Measurements from ENCODE around the gene PCID2.

Gene PCID2

DNA sequence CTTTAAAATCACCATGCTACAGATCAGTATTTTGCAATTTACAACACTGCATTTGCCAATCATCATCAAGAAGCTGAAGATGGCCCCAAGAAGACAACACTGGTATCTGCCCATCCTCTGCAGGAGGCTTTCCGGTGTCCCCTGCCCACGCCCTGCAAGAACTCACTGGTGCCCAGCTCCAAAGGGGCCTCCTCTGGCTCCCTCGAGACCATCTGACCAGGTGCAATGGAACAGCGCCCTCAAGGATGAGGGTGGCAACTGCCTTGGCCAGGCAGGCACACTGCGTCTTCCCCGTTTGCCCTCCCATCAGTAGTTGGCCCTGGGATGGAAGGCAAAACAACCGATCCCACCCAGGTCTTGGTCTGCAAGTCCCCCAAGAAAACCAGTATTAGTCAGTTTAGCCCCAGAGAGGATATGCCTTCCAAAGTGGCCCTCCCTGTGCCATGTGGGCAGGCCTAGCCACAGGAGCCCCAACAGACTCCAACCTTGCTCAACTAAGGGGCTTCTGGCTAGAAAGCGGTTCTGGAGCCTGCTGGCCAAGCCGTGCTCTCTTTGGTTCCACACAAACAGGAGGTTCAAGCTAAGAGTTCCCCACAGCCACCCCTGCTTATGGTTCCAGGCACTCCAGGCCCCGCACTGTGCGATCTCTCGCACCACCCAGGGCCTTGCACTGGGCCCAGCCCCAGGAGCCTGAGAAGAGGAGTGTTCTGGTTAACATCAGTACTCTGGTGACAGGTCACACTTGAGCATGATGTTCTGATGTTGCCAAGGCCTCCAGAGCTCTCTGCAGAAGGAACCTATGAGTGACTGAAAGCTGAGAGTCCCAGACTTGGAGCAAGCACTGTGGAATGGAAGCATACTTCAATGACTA, 4.7 kb downstream of the PCID2 start:
- in situ Hi-C loops (cut with MboI; ENCODE audit: low sequenced_read_pairs, unreplicated experiment), result no loop called here
- no peak for DNase-seq (ENCODE audit: low spot score)
- TF ChIP-seq, protein P1, sequence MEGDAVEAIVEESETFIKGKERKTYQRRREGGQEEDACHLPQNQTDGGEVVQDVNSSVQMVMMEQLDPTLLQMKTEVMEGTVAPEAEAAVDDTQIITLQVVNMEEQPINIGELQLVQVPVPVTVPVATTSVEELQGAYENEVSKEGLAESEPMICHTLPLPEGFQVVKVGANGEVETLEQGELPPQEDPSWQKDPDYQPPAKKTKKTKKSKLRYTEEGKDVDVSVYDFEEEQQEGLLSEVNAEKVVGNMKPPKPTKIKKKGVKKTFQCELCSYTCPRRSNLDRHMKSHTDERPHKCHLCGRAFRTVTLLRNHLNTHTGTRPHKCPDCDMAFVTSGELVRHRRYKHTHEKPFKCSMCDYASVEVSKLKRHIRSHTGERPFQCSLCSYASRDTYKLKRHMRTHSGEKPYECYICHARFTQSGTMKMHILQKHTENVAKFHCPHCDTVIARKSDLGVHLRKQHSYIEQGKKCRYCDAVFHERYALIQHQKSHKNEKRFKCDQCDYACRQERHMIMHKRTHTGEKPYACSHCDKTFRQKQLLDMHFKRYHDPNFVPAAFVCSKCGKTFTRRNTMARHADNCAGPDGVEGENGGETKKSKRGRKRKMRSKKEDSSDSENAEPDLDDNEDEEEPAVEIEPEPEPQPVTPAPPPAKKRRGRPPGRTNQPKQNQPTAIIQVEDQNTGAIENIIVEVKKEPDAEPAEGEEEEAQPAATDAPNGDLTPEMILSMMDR (IDR thresholded peaks at IDR 0.05; ENCODE audit: borderline replicate concordance, control extremely low read depth, extremely low read depth, insufficient read depth, missing control alignments), result no peak

DNA sequence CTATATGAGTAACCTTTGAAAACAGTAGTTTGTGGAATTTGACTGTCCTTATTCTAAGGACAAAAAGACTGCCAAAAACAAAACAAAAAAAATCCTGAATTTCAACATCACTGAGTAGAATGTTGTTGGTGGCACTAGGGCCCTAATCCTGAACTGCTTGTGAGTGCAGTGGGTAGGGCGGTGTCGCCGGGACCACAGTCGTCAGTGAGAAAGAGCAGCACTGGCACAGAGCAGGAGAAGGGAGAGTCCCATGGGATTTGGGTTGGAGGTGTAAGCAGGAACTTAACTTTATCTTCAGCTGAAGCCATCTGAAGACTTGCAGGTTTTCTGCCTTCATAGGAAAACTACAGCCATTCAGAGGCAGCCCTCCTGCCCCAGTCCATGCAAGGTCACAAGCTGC, 5.6 kb downstream of the PCID2 start:
- no peak for DNase-seq (ENCODE audit: low spot score)
- in situ Hi-C loops (cut with MboI; ENCODE audit: low sequenced_read_pairs, unreplicated experiment), result no loop called here
- TF ChIP-seq, protein P1 (IDR thresholded peaks at IDR 0.05; ENCODE audit: borderline replicate concordance, control extremely low read depth, extremely low read depth, insufficient read depth, missing control alignments), result no peak

DNA sequence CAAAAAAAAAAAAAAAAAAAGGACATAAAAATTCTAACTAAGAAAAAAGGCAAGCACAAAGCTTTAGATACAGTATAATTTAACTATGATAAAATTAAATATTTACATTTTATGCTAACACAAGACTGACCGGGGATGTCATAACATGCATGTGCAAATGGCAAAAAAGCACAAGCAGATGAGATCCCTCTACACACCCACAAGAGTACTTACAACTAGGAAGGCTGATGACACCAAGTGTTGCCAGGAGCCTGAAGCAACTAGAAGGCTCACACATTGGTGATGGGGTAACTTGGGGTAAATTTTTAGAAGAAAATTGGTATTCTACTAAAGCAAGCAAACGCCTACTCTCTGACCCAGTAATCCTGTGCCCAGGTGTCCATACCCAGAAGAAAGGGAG, 6.7 kb downstream of the PCID2 start:
- in situ Hi-C loops (cut with MboI; ENCODE audit: low sequenced_read_pairs, unreplicated experiment), result no loop called here

DNA sequence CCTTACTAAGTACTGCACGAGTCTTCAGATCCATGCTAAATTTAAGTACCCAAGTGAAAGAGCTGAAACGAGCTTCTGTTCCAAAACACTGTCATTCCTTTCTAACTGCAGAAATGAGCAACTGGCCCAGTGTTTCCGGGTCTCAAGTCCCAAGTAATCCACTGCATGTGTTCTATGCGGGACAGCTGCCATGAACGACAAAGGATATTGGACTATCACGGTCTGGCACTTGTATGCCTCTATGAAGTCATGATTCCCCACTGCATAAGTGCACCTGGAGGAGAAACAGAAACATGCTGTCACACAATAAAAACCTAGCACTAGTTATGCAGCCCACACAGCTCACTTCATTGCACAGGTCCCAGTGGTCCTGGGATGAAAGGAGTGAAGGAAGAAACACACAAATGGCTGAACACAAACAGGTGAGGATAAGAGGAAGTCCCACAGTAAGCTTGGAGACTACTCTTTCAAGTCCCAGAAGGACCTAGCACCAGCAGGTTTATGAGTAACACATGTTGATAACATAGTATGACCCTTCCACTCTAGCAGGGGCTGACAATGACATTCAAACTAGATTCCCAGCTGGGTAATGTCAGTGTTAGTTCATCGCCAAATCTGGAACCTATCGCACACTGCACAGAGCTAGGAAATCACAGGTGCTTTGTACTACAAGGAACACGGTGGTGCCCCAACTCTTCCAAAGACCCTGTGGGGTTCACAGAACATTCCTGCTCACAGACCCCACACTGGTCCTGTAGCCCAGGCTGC, 11.3 kb downstream of the PCID2 start:
- DNase-seq (ENCODE audit: low spot score), result no peak
- in situ Hi-C loops (cut with MboI; ENCODE audit: low sequenced_read_pairs, unreplicated experiment), result no loop called here

More for the DNA sequence above, 6.7 kb downstream of the PCID2 start:
- no peak for DNase-seq (ENCODE audit: low spot score)
- TF ChIP-seq, protein P1 (IDR thresholded peaks at IDR 0.05; ENCODE audit: borderline replicate concordance, control extremely low read depth, extremely low read depth, insufficient read depth, missing control alignments), result no peak

DNA sequence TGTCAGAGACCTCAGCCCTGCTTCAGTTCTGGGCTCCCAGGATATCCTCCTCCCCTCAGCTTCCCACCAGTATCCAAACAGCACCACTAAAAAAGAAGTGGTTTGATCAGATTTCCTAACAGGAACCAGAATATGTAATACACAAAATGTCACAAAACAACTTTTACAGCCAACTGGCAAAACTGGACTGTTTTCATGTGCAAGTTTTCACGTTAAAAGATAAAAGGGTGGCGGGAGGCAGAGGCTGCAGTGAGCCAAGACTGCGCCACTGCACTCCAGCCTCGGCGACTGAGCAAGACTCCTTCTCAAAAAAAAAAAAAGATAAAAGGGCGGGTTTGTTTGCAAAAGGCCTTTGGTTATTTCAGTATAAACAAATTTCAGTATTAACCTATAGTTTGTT, 13.1 kb downstream of the PCID2 start:
- in situ Hi-C loops (cut with MboI; ENCODE audit: low sequenced_read_pairs, unreplicated experiment), result no loop called here
- TF ChIP-seq, protein P1 (IDR thresholded peaks at IDR 0.05; ENCODE audit: borderline replicate concordance, control extremely low read depth, extremely low read depth, insufficient read depth, missing control alignments), result no peak
- no peak for DNase-seq (ENCODE audit: low spot score)

More for the DNA sequence above, 11.3 kb downstream of the PCID2 start:
- TF ChIP-seq, protein P1 (IDR thresholded peaks at IDR 0.05; ENCODE audit: borderline replicate concordance, control extremely low read depth, extremely low read depth, insufficient read depth, missing control alignments), result no peak

DNA sequence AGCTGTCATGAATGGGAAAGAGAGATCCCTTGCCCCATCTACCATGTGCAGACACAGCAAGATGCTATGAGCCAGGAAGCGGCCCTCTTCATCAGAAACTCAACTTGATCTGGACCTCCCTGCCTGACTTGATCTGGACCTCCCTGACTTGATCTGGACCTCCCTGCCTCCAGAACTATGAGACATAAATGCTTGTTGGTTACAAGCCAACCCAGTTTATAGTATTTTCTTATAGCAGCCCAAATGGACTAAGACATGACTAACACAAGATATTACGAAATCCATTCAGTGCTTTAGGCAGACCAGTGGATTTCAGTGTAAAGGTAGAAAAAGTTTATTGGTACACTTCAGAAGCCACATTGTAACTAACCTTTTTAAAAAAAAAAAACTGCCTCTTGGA, 15.6 kb downstream of the PCID2 start:
- DNase-seq (ENCODE audit: low spot score), result no peak
- TF ChIP-seq, protein P1 (IDR thresholded peaks at IDR 0.05; ENCODE audit: borderline replicate concordance, control extremely low read depth, extremely low read depth, insufficient read depth, missing control alignments), result no peak
- in situ Hi-C loops (cut with MboI; ENCODE audit: low sequenced_read_pairs, unreplicated experiment), result no loop called here

Data from GM13976 (cell line).